DMS79 (cell line): Measurements from ENCODE around the gene BTBD6.
"Not testable (repeated sequence)": the region's sequence is repeated elsewhere in the genome, so short reads cannot be mapped to it uniquely, and the experiment has no call there.

Experiments
- DNase-seq: peaks from one replicate; lab custom pipeline; 2025; lab: John Stamatoyannopoulos, UW

BTBD6 gene

DNA sequence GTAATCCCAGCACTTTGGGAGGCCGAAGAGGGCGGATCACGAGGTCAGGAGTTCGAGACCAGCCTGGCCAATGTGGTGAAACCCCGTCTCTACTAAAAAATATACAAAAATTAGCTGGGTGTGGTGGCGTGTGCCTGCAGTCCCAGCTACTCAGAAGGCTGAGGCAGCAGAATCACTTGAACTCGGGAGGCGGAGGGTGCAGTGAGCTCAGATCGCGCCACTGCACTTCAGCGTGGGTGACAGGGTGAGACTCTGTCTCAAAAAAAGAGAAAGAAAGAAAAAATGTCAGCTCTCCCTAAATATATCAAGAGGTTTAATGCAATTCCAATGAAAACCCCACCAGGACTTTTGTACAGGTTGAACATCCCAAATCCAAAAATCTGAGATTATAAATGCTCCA is 49.0 kb downstream of the BTBD6 start:
- DNase-seq, result not testable (repeated sequence)

GRCh38 chr14:105299654-105300541 is 51.6 kb downstream of the BTBD6 start:
- no peak for DNase-seq
